Islet of Langerhans (tissue), 1 donor: ENCODE data around the gene ARSI.

Source experiments
- FAIRE-seq: peaks from one replicate; lab custom pipeline; 2011; peaks lifted over from hg19 to GRCh38; lab: Jason Lieb, UNC

Gene ARSI

DNA sequence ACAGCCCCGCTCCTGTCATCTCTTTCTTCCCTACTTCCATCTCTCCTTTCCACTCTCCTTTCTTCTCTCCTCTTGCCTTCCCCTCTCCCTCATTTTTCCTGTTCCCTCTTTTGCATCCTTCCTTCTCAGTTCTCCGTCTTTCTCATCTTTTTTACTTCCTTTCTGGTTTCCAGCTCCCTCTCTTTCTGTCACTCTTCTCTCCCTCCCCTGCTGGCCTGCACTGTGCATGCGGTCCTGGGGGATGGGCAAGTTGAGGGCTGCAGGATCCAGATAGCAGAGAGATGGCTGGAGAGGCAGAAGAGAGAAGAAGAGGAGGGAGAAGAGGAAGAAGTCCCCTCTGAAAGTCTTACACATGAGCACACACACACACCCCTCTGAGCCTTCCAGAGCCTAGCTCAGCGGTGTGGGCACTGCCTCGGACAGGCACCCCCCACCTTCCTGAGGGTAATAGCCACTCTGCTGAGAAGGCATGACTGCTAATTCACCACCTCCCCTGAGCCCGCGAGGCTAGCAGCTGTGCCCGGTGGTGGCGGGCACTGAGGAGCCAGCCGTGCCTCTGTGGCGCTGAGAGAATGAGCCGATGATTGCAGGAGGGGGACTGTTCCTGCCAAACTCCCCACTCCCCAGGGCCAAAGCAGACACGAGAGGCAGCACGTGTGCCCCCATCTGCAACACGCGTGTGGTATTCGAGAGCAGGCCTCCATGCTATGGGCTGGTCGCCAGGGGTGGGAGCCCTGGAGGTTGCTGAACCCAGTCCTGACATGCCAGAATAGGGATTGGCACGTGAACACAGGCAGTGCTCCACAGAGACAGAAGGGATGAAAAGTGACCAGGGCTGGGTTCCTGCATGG is 9.4 kb downstream of the ARSI start:
- FAIRE-seq: no peak

DNA sequence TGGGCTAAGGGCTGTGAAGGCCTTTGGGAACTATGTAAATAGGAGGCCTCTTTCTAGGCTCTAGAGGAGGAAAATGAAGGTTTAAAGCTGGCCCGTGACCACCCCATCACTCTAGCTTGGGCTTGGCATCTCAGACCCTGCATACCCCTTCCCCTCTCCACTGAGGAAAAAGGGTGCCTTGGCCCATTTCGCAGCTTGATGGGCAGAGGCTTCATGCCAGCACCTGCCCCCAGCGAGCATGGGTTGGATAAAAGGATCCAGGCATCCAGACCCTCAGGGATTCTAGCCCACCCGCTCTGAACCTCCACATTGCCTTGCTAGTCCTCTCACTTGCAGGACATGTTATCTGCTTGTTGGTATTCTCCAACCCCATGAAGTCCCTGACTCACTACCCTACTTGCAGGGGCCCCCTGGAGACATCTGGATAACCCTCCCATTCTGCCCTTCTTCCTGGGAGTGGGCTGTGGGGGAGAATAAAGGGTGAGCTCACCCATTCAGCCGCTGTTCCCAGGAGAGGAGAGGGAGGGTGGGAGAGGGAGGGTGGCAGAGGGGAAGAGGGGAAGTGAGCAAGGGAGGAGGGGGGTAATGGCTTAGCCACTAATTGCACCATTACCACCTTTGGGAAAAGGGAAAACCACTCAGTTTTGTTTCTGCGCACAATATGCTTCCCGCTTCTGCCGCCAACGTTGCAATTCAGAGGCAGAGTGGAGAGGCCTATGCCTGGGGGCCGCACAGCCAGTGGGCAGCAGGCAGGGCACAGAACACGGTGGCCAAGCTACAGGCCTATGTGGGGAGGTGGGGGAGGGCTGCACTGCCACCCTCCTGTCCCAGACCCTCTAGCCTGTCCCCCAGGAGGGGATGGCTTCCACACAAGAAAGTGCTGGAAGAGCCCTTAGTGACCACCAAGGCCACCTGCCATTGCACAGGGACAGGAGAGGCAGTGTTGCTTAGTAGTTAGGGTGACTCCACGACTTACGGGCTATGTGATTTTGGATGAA is 11.0 kb downstream of the ARSI start:
- FAIRE-seq: no peak

DNA sequence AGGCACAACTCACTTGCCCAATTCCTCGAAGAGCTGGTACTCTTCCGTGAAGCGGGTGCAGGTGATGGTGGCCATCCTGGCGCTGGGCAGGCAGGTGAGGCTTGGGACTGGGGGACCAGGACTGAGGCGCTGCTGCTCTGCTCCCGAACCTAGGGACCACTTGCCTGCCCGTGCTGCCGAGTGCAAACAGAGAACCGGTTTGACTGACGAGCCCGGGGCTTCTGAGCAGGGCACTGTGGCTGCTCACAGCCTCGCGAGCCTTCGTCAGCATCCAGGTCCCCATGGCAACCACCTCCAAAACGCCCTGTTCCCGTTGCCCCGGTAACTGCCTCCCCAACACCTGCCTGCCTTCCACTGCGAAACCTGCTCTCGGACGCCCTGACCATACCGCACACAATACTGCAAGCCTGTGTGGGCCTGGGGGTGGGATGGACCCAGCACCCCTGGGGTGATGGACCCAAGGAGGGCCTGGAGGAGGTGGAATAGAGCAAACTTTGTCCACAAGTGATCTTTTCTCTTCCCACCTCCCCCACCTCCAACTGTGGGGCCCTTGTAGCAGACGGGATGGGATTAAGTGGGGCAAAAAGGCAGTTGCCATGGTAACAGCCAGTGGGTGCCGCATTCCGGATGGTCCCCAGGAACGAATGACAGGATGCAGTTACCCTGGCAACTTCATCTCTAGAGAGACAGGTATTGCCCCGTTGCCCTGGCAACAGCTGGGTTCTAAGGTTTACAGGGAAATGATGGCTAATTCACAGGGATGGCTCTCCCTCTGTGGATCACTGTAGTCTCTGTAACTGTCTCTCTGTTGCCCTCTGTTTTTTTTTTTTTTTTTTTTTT is 12.9 kb downstream of the ARSI start, which contains the start of gene CAMK2A:
Gene CAMK2A, minus strand, starts transcription at position 223 of the 840 bp plus-strand sequence. Its CDS starts 148 bp downstream, at position 75.
- no peak for FAIRE-seq

DNA sequence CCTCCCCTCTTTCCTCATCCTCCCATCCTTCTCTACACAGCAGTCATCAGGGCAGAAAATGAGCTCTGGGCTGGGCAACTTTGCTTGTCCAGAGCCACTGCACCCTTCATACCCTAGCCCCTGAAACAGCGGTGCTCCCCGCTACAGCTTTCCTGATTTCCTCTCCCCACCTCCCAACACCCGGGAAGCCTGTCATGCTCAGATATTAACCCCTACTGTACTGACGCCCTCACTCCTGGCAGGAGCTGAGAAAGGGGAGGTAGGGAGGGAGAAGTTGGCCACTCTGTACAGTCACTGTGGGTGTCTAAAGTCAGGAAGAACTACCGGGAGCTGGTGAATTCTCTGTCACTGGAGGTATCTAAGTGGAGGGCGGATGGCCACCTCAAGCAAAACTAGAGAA is 13.9 kb downstream of the ARSI start:
- no peak for FAIRE-seq

DNA sequence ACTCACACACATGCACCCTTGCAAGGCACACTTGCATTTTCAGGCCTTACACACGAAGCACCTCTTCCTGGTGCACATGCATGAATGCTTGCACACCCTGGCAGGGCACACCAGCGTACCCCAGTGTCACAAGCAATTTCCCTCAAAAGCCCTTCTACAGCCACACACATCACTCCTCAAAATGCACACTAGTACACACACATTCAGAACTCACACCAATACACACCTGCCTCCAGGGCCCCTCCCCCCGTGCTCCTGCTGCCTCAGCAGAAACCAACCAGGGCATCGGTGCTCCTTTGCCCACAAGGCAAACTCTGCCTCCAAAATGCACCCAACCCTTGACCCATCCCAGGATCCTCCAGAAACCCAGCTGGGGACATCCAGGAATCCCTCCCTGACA is 14.3 kb downstream of the ARSI start:
- FAIRE-seq: no peak

DNA sequence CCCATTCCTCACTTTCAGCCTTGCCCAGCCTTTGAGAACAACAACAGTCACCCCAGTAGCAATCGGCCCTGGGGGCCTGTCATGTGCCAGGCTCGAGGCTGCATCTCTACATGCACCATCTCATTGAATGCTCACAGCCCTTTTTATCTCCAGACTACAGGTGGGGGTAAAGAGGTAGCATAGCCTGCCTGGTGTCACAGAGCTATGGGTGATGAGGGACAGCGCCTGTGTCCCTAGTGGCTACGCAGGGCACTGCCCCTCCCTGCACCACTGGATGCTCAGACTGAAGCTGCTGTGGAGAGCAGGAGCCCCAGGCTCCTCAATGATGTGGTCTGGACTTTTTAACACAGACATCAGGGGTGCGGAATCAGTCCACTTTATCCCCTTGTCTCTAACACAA is 15.9 kb downstream of the ARSI start:
- no peak for FAIRE-seq

DNA sequence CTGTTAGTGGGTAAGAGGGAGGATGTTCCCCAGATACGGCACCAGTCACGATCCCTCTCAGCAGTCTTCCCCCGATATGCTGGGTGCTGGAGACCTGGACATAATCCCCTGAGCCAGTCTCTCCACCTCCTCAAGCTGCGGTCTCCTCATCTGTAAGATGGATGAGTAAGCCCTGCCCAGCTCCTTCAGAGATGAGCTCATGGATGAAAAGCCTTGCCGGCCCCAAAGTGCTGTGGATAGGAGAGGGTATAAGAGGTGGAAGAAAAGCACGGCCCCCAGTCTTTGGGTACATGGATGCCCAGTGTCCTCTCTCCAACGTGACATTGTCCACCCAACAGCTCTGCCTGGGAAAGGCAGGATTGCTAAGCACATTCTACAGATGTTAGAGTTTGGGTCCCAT is 17.6 kb downstream of the ARSI start:
- FAIRE-seq: no peak

DNA sequence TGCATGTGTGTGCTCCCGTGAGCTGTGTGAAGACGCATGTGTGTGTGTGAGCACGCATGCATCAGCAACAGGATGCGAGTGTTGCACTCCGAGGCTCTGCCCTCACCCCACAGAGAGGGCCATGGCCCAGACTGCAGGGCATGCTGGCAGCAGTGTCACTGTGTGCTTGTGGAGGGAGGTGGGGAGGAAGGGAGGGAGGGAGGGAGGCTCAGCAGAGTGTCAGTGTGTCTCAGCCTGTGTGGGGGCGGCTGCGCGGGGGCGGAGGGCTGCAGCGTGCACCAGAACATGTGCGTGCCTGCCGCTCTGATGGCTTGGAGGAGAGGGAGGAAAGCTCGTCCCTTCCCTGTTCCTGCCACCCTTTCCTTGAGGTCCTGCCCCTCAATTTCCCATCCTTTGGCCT is 18.4 kb downstream of the ARSI start:
- FAIRE-seq: no peak

DNA sequence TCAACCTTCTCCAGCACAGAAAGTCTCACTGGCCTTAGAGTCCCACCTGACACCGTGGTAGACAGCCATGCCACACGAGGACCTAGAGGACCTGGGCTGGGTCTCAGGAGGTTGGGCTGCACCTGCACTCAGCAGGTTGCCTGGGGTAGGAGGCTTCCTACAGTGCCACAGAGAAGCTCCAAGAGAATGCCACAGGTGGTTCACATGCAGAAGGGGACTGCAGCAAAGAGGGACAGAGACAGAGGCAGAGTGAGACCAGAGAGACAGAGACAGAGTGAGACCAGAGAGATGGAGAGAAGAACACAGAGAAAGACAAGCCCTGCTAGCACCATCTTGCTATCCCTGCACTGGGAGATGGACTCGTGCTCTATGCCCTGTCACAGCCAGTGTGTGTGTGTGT is 18.8 kb downstream of the ARSI start:
- no peak for FAIRE-seq

DNA sequence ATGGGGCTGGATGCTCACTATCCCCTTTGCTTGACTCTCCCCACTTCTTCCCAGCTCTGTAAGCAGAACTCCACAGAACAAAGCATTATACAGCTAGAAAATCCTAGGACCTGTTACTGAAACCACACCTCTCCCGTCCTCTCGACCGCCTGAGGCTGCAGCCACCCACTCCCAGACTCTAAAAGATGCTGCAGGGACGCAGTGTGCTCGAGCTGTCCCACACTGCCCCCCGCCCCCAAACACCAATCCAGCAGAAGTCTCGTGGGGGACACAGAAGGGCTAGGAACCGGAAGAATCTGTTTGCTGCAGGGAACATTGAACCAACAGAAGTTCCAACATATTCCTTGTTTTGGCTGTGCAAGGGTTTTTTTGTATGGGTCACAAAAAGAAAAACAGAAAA is 20.7 kb downstream of the ARSI start:
- no peak for FAIRE-seq

DNA sequence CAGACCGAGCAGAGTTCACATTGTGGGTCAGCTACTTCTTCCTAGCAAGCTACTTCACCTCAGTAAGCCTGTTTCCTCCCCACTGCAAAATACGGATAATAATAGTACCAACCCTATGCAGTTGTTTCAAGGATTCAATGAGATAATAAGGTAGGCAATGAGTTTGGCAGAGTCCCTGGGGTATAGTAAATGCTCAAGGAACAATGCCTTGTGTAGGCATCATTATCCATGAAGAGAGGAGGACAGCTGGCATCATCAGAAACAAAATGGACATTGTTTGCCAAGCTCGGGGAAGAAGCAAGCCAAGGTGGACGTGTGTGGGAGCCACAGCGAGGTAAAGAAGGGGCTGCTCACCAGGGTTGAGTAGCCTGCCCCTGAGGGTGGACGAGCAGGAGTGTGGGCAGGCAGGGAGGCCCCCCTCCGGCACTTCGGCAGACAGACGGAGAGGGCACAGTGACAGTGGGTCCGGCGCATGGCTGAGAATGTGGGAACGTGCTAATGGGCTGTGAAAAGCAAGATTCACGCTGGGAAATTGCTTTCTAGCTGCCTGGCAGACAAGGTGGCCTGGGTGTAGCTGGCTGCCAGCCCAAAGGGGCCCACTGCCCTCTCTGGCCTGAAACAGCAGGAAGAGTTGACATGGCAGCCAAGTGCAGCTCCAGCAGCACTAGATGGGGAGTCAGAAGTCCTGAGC is 23.2 kb downstream of the ARSI start:
- no peak for FAIRE-seq

DNA sequence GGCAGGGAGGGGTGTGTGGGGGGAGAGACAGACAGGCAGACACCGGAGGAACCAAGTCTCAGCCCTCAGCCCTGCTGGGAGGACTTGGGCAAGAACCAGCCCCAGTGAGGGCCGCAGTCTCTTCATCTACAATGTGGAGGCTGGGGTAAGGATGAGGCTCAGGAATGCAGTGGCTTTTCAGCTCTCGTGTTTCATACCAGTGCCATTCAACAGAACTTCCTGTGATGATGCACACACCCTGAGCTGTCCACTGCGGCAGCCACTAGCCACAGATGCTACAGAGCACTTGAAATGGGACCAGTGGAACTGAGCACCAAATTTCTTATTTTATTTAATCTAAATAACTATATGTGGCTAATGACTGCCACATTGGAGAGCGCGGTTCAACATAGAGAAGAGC is 23.8 kb downstream of the ARSI start:
- no peak for FAIRE-seq

DNA sequence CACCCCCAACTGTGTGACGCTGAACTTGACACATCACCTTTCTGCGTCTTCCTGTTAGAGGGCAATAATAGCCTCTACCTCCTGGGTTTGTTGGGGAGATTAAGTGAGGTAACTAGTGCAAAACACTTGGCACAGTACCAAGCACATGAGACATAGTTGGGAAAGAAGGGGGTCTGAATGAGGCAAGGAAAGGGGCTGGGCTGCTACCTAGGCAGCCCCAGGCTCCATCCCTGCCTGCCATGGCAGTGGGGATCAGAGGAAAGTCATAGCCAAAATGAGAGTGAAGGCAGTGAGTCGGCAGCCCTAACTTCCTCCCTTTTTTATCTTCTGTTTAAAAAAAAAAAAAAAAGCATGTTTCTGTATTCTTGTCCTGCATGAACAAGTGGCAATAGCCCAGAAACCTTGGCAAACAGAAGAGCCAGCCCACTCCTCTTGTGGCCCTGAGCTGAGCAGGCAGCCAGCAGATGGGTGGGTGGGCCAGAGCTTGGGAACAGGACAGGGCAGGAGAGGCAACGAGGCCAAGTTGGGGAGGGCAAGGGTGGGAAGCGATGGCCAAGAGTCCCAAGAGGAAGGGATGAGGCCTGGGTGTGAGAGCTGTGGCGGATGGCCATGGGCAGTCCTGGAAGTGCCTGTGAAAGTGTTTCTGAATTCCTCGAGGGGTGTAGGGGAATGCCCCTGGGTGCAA is 24.5 kb downstream of the ARSI start:
- FAIRE-seq: no peak

DNA sequence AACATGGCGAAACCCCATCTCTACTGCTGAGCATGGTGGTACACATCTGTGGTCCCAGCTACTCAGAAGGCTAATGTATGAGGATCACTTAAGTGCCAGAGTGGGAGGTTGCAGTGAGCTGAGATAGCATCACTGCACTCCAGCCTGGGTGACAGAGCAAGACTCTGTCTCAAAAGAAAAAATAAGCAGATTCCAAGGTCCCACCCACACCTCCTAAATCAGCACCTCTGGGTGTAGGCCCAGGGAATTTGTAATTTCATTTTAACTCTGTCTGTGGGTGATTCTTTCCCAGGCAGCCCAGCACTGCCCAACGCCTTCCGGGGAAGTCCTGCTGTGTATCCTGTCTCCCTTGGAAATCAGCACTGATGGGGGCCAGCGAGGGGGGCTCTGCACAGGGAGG is 25.7 kb downstream of the ARSI start:
- FAIRE-seq: no peak

DNA sequence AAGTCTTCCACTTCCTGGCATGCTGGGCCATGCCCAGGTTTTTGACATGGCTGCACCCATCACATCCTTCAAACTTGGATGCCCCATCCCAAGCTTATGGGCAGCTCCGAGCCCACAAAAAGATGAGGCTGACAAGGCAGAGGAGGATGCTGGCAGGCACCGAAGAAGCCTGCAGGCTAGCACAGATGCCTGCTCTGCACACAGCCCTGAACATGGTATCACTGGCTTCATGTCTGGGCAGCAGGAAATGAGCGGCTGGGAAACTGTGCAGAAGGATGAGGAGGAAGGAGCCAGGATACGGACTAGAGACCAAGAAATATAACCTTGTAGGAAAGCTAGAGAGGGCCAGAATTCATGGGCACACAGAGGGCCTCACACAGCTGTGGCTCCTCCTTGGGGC is 27.9 kb downstream of the ARSI start:
- no peak for FAIRE-seq

DNA sequence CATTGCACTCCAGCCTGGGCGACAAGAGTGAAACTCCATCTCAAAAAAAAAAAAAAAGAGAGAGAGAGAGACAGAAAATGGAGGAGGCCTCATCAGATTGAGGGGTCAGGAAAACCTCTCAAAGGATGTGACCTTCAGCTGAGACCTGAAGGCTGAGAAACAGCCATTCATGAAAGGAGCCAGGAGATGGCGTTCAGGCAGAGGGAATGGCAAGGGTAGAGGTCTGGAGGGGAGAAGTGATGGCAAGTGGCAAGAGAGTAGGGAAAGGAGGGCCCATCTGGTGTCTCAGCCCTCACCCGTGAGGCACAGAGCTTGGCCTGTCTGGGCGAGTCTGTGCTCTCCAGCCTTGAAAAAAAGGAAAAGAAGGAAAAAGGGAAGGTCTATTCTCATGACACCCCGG is 30.2 kb downstream of the ARSI start:
- no peak for FAIRE-seq

DNA sequence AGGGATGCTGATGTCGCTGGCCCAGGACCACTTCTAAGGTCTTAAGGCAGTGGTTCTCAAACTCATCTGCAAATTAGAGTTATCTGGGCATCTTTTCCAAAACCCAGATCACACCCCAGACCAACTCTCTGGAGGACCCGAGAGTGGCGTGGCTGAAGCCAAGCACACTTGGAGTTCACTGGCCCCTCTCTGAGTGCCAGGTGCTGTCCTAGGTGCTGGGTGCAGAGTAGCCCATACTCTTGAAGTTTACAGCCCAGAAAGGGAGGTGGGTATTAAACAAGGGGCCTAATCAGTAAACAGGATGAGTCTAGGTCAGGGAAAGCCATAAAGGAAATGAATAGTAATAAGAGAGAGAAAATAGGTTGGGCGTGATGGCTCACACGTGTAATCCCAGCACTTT is 30.8 kb downstream of the ARSI start:
- FAIRE-seq: no peak

DNA sequence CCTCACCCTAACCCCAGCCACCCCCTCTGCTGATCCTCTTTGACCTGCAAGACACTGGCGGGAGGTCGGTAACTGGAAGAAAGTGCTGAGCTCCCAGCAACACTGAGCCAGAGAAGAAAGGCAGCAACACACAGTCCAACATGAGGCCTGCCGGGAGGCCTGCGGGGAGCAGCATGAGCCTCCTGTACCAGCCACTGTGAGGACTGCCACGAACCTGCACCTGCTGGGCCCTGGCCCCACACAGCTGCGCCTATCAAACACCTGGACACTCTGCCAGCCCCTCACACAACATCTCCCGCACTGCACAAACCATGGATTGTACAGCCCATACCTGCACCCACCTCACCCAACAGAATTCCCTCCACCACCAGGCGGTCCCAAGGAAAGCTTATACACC is 31.4 kb downstream of the ARSI start:
- no peak for FAIRE-seq

DNA sequence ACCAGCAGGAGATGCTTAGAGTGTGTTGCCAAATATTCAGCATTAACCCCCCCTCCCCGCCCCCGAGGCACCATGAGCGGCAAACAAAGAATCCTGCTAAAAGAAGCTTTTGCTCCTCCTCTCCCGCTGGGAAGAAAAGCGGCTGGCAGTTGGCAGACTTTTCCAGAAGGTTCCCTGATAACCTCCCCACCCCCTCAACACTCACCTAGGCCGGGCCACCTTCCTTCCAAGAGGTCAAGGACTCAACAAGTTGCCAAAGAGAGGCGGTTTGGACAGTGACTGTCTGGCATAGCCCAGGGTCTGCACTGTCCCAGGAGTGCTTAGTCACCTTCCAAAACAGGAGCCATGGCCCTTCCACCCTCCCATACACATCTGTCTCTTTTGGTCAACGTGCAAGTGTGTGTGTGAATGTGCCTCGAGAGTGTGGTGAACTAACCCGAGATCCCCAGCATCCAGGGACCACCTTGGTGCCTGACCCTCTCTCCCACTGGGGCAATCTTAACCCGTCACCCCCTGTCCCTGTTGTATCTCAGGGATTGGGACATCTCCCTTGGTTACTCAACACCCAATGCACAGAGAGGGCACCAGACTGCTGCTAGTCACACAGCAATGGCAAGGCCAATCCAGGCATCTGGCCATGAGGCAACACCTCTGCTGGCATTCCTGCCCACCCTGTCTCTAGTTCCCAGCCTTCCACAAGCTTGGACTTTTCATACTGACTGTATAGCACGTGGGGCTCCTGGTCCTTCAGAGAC is 32.0 kb downstream of the ARSI start:
- no peak for FAIRE-seq

DNA sequence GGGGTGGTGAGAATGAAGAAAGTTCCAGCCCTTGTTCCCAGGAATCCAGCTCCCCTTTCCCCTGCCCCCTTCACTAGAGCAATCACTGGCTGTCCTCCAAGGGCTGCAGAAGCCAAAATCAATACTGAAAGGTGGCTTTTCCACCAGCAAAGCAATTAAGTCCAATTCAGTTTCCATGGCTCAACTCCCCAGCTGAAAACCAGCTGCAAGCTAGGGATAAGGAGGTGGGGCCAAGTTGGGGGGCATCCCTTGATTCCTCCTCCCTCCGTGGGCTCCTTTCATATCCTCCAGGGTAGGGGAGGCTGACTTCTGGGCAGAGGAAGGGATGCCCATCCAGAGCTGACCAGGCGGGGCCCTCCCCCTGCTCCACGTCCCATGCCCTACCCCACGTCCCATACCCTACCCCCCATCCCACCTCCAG is 35.8 kb downstream of the ARSI start:
- FAIRE-seq: no peak
